IPS-18a (cell line): ENCODE data around the gene GARIN5A.
"Not testable (repeated sequence)": the region's sequence is repeated elsewhere in the genome, so short reads cannot be mapped to it uniquely, and the experiment has no call there.

ENCODE experiments used
- H3K27ac ChIP-seq: one replicate; pipeline ENCODE4 v1.5.1; 2013; ENCODE audit warnings: low read length
- H3K27me3 ChIP-seq: one replicate; pipeline ENCODE4 v1.6.1; 2013; ENCODE audit warnings: mild to moderate bottlenecking, low read length; ENCODE audit not compliant: control insufficient read depth, insufficient read depth
- H3K36me3 ChIP-seq: one replicate; pipeline ENCODE4 v1.6.1; 2013; ENCODE audit warnings: low read depth, low read length; ENCODE audit not compliant: control insufficient read depth
- H3K4me1 ChIP-seq: one replicate; pipeline ENCODE4 v1.6.1; 2013; ENCODE audit warnings: low read depth, low read length; ENCODE audit not compliant: control insufficient read depth
- H3K4me3 ChIP-seq: one replicate; pipeline ENCODE4 v1.5.1; 2013; ENCODE audit warnings: low read length
- H3K9ac ChIP-seq: one replicate; pipeline ENCODE4 v1.6.1; 2013; ENCODE audit warnings: mild to moderate bottlenecking, low read length, moderate library complexity
- H3K9me3 ChIP-seq: one replicate; pipeline ENCODE4 v1.6.1; 2013; ENCODE audit warnings: low read depth, low read length; ENCODE audit not compliant: control insufficient read depth

GARIN5A gene

DNA sequence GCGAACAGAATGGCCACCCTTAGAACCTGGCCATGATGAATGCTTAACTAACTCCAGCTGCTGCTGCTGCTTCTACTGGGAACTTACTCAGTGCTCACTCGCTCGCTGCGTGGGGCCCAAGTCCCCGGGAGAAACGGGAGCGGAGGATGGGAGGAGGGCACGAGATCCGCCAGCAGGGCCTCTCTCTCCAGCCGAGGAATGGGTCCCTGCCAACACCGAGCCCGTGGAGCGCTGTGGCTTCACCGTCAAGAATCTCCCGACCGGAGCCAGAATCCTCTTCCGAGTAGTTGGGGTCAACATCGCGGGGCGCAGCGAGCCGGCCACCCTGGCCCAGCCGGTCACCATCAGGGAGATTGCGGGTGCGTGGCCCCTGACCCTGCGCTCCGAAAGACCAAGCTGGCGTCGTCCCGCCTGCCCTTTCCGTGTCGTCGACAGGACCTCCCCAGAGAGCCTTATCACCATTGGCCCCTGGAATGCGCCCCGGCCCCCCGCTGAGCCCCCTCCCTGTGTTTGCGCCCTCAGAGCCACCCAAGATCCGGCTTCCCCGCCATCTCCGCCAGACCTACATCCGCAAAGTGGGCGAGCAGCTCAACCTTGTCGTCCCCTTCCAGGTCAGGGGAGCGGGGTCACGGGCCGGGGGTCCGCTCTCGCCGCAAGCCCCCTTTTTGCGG lies 18.1 kb downstream of the GARIN5A start:
- H3K27me3 ChIP-seq: no peaks in the 10 kb centered on the region
- no peaks in the 10 kb centered on the region for H3K9me3 ChIP-seq
- no peak overlapping the region for H3K27ac ChIP-seq
- no peak overlapping the region for H3K9ac ChIP-seq
- H3K36me3 ChIP-seq: no peaks in the 10 kb centered on the region
- no peak overlapping the region for H3K4me3 ChIP-seq
- no peaks in the 10 kb centered on the region for H3K4me1 ChIP-seq

GRCh38 chr19:50457300-50457699 lies 19.3 kb downstream of the GARIN5A start:
- Histone ChIP-seq H3K4me3 (no peak overlapping the region), H3K27me3 (no peaks in the 10 kb centered on the region)

DNA sequence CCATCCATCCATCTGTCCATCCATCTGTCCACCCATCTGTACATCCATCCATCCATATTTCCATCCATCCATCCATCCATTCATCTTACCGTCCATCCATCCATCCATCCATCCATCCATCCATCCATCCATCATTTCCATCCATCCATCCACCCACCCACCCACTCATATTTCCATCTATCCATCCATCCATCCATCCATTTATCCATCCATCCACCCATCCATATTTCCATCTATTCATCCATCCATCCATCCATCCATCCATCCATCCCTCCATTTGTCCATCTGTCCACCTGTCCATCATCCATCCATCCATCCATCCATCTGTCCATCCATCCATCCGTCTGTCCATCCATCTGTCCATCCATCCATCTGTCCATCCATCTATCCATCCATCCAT lies 20.7 kb downstream of the GARIN5A start:
- no peaks in the 10 kb centered on the region for H3K36me3 ChIP-seq
- H3K4me3 ChIP-seq: no peak overlapping the region
- no peak overlapping the region for H3K27ac ChIP-seq
- H3K9me3 ChIP-seq: no peaks in the 10 kb centered on the region
- no peaks in the 10 kb centered on the region for H3K4me1 ChIP-seq
- no peaks in the 10 kb centered on the region for H3K27me3 ChIP-seq
- no peak overlapping the region for H3K9ac ChIP-seq

More at GRCh38 chr19:50457300-50457699, 19.3 kb downstream of the GARIN5A start:
- no peaks in the 10 kb centered on the region for H3K9me3 ChIP-seq
- H3K9ac ChIP-seq: no peak overlapping the region
- H3K36me3 ChIP-seq: no peaks in the 10 kb centered on the region
- H3K27ac ChIP-seq: no peak overlapping the region
- H3K4me1 ChIP-seq: no peaks in the 10 kb centered on the region

DNA sequence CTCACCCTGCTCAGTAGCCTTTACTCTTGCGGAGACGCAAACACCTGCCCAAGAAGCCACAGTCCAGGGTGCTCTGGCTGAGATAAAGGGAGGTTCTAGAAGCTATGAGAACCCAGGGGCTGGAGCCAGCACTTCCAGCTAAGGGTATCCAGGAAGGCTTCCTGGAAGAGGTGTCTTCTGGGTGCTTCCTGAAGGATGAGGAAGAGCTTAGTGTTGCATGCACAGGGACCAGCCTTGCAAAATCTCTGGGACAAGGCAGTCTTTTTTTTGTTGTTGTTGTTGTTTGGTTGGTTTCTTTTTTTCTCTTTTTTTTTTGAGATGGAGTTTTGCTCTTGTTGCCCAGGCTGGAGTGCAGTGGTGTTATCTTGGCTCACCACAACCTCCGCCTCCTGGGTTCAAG lies 23.4 kb downstream of the GARIN5A start:
- Histone ChIP-seq H3K4me1 (no peaks in the 10 kb centered on the region), H3K9me3 (no peaks in the 10 kb centered on the region), H3K27ac (no peak overlapping the region), H3K36me3 (no peaks in the 10 kb centered on the region), H3K9ac (no peak overlapping the region), H3K4me3 (no peak overlapping the region), H3K27me3 (no peaks in the 10 kb centered on the region)

DNA sequence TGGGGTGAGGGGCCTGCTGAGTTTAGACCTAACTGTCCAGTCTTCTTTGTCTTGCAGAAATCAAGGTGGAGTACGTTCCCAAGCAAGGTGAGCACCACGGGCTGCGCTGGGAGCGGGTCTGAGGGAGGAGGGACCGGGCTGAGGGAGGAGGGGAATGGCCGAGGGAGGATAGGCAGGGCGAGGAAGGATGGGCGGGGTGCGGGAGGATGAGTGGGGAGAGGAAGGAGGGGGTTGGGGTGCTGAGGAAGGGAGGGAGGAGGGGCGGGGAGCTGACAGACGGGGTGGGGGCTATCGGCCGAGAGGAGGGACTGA lies 25.5 kb downstream of the GARIN5A start:
- Histone ChIP-seq H3K9ac (no peak overlapping the region), H3K36me3 (no peaks in the 10 kb centered on the region), H3K9me3 (no peaks in the 10 kb centered on the region), H3K4me3 (no peak overlapping the region), H3K27ac (no peak overlapping the region), H3K4me1 (no peaks in the 10 kb centered on the region), H3K27me3 (no peaks in the 10 kb centered on the region)

- no peak overlapping the region for H3K9ac ChIP-seq
These were observed 26.1 kb downstream of the GARIN5A start for GRCh38 chr19:50450369-50451222.

GRCh38 chr19:50449236-50449899 lies 27.3 kb downstream of the GARIN5A start:
- no peaks in the 10 kb centered on the region for H3K9me3 ChIP-seq
- no peaks in the 10 kb centered on the region for H3K4me1 ChIP-seq
- H3K27ac ChIP-seq: no peak overlapping the region
- no peak overlapping the region for H3K4me3 ChIP-seq
- H3K27me3 ChIP-seq: no peaks in the 10 kb centered on the region
- H3K36me3 ChIP-seq: no peaks in the 10 kb centered on the region
- H3K9ac ChIP-seq: no peak overlapping the region

More at GRCh38 chr19:50450369-50451222, 26.1 kb downstream of the GARIN5A start:
- H3K9me3 ChIP-seq: no peaks in the 10 kb centered on the region
- H3K4me3 ChIP-seq: no peak overlapping the region
- no peaks in the 10 kb centered on the region for H3K4me1 ChIP-seq
- no peak overlapping the region for H3K27ac ChIP-seq
- no peaks in the 10 kb centered on the region for H3K36me3 ChIP-seq
- no peaks in the 10 kb centered on the region for H3K27me3 ChIP-seq

GRCh38 chr19:50447750-50448149 lies 28.9 kb downstream of the GARIN5A start:
- H3K9ac ChIP-seq: no peak overlapping the region
- no peak overlapping the region for H3K4me3 ChIP-seq
- no peaks in the 10 kb centered on the region for H3K4me1 ChIP-seq
- H3K27me3 ChIP-seq: no peaks in the 10 kb centered on the region
- no peaks in the 10 kb centered on the region for H3K36me3 ChIP-seq
- no peak overlapping the region for H3K27ac ChIP-seq
- no peaks in the 10 kb centered on the region for H3K9me3 ChIP-seq

GRCh38 chr19:50447053-50447452 lies 29.6 kb downstream of the GARIN5A start:
- Histone ChIP-seq H3K27me3 (no peaks in the 10 kb centered on the region), H3K36me3 (no peaks in the 10 kb centered on the region), H3K9ac (no peak overlapping the region), H3K27ac (no peak overlapping the region), H3K9me3 (no peaks in the 10 kb centered on the region), H3K4me3 (no peak overlapping the region), H3K4me1 (no peaks in the 10 kb centered on the region)

DNA sequence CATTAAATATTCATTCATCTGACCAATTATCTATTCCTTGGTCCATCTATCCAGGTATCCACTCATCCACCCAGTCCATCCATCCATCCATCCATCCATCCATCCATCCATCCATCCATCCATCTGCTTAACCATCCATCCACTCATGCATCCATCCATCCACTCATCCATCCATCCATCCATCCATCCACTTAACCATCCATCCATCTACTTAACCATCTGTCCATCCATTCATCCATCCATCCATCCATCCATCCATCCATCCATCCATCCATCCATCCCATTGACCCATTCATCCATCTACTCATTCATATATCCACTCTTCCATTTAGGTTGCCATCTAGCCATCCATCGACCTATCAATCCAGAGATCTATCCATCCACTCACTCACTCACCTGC lies 32.6 kb downstream of the GARIN5A start:
- no peaks in the 10 kb centered on the region for H3K27me3 ChIP-seq
- H3K4me1 ChIP-seq: no peaks in the 10 kb centered on the region

DNA sequence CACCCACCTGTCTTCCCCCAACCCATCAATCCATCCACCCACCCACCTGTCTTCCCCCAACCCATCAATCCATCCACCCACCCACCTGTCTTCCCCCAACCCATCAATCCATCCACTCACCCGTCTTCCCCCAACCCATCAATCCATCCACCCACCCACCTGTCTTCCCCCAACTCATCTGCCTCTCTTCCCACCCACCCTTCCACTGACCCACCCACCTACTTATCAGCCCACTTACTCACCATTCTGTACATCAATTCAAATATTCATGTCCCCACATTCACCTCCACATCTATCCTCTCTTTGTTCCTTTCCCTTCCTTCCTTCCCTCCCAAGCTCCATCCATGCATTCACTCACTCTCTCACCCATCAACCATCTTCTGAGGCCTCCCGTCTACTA lies 37.5 kb downstream of the GARIN5A start:
- H3K9ac ChIP-seq, H3K27ac ChIP-seq, H3K9me3 ChIP-seq, H3K4me1 ChIP-seq, H3K4me3 ChIP-seq, H3K36me3 ChIP-seq, H3K27me3 ChIP-seq: not testable (repeated sequence)

More for the DNA sequence above, 32.6 kb downstream of the GARIN5A start:
- H3K9me3 ChIP-seq: no peaks in the 10 kb centered on the region
- no peak overlapping the region for H3K27ac ChIP-seq
- no peaks in the 10 kb centered on the region for H3K36me3 ChIP-seq
- no peak overlapping the region for H3K9ac ChIP-seq
- no peak overlapping the region for H3K4me3 ChIP-seq
